ENCODE data around the gene GDF11.

GDF11 gene

DNA sequence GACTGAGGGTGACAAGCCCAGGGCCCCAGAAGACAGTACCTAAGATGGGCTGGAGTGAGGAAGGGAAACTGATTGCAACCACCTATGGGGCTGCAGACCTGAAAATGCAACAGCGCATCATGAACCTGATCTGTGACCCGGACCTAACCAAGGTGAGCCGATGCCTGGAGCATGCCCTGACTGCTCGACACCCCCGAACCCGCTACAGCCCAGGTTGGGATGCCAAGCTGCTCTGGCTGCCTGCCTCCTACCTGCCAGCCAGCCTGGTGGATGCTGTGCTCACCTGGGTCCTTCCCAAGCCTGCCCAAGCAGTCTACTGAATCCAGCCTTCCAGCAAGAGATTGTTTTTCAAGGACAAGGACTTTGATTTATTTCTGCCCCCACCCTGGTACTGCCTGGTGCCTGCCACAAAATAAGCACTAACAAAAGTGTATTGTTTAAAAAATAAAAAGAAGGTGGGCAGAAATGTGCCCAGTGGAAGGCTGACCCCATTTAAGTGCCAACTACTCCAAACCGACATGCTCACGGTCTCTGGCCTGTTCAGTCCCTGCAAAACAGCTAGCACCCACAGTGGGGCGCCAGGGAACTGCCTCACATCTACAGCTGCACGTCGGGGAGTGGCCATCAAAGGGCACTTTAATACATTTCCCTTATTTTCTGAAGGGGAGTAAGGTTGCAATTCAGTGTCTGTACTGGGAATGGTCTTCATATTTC lies 18.5 kb upstream of the GDF11 start:
- DNase-seq, result peak; percentile 78

DNA sequence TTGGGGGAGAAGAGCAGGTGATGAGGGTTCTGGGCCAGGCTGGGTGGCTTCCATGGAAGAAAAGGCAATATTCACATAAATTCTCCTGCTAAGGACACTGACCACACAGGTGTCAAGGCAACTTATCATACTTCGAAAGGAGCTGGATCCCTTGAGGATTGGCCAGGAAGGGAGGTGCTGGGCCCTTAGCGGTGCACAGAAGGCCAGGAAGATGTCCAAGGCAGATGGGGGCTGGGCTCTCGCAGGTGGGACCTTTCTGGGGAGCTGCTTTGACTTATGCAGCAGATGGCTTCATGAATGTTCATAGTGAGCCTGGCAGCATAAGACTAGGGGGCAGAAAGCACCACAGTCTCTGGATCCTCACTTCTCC lies 18.0 kb upstream of the GDF11 start:
- DNase-seq, result no peak

DNA sequence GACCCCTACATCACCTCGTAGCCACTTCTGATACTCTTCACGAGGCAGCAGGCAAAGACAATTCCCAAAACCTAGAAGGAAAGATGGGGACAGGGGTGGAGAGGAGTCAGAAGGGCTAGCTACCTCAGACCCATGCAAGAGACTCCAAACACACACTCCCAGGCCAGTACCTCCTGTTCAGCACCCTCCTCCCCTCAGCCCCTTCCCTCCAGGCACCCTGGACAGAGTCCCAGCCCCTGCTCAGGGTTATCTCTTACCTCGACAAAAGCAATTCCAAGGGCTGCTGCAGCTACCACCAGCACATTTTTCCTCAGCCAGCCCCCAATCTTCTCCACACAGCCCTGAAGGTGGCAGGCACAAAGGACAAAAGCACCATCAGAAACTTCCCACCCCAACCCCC lies 17.4 kb upstream of the GDF11 start:
- no peak for DNase-seq

DNA sequence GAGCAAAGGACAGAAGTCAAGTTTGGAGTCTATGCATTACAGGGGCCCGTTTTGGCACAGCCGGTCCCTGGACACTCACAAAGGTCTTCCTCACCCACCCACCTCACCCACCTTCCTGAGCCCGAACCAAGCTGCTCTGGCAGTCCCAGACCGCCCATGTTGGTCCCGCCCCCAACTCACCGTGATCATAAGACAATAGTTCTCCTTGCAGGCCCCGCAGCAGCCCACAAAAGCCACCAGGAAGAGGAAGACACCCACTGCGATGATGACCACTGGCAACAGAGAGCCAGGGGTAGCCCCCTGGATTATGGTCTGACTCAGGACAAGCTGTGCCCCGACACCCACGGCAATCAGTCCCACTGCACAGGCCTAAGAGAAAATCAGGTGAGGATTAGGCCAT lies 16.0 kb upstream of the GDF11 start:
- no peak for DNase-seq

DNA sequence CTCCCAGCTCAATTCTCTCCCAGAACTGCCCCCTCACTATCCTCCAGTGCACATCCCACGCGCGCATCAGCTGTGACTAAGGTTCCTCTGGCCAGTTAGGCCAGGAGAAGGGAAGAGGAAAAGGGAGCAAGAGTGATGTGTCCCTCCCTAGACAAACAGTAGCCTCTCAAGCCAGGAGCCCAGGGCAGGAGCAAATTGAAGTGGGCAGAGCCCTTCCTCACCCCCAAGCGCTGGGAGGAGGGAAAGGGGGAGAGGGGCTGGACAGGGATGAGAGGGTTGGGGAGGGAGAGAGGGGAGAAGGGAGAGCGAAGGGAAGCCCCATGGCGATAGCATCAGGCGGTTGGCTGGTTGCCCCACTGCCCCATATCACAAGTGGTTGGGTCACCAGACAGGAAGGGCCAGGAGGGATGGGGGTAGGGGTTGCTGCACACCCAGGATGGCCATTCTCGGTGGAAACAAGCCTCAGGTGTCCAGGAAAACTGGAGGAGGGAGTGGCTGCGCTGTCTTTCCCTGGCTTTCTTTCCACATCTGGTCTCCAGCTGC lies 15.2 kb upstream of the GDF11 start:
- no peak for DNase-seq

DNA sequence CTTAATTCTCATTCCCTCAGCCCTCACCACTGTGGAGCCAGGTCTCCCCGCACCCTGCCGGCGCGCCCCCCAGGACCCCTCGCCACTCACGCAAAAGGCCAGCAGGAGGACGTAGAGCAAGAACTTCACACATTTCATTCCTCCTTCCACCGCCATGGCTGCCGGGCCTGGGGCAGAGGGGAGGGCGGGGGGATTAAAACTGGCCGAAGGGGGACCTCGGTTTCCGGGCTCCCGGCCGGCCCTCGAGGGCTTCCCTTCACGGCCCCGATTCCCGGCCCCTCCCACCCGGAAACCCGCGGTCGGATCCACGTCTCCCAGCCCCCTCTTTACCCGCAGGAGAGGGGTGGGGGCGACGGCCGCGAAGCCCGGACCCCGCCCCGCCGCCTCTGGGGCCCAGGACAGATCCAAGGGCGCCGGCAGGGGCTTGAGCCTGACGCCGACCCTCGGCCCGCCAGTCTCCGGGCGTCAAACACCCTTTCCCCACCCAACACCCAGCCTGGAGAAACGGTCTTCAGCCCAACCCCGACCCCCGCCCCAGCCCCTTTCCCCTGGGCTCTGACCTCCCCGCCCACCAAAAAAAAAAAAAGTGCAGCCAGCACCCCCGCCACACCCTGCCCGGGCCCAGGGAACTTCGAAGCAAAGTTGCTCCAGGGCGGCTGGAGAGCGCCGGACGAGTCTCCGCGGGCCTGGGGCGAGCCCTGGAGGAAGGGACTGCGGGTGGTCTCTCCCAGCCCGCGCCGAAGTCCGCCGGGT lies 14.6 kb upstream of the GDF11 start:
- DNase-seq, result peak; percentile 73

DNA sequence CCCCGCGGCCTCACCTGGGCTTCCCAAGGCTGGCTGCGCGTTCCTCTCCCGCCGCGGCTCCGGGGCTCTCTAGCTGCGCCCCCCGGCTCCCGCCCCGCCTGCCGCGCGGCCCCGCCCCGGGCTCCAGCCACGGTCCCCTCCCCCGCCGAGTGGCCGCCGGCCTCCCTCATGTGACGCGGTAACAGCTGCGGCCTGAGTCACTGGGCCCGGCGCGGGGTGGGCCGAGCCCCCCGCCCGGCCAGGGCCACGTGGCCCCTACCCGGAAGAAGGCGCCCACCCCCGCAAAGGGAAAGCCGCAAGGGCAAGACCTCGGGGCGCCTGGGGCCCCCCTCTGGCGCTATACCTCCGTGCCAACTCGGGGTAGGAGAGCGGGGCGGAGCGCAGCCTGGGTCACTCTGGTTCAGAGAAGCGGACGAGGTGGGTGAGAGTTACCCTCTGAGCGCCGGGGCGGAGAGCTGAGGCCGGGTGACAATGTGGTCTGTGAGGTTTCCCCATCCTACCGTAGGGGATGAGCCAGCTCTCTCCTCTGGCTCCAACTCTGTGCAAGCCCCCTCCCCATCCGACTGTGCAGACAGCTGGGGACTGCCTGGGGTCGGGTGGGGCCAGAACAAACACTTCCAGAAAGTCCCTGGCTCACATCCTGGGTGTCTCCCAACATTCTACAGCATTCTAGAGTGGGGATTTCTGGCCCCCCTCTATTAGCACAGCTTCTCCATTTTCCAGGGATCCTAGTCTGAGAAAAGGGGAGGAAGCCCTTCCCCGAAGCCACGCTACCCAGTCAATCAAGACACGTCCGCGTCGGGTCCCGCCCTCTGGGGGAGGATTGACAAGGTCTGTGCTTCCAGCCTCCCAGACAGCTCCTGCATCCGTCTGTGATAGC lies 13.7 kb upstream of the GDF11 start, which contains the start of gene CD63:
TSS of gene CD63 (minus strand) at position 71 of the 880 bp plus-strand sequence. CDS start 668 bp downstream, outside the sequence.
- peak; percentile 91 for DNase-seq

DNA sequence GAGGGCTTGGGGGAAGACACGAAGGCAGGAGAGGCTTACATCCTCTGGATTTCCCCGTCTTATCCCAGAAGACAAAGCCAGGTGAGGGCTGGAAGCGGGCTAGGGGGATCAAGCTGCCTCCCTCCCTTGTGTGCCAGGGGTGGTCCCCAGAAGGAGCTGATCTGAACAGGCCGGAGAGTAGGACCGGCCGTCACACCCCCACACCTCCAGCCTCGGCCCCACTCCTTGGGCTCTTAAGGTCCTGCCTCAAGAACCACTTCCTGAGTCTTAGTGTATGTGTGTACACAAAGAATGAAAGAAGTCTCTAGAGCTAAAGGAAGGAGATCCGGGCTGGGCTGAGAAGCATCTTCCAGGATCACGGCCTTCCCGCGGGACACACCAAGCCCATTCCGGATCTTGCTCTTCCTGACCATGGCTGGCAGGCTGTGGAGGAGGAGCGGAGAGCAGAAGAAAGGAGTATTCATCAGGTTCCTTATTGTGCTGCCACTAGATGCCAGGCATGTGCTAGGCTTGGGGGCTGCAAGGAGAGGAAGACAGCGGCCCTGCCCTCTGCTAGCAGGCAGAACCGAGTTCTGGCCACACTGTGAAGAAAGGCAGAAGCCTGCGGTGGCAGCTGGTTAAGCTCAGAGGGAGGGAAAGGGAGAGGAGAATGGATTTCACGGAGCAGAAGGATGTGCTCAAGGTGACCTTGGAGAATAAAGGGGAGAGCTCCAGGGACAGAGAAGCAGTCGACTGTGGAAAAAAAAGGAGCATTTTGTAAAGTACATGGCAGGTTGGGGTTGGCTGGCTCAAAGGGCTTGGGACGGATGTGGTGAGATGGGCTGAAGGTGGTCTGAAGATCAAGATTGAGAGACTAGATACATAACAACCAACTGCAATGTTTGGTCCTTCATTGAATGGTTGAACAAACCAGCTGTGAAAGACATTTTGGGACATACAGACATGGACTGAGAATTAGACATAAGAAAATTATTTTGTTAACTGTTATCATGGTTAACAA lies 12.8 kb upstream of the GDF11 start:
- DNase-seq, result peak; percentile 75

DNA sequence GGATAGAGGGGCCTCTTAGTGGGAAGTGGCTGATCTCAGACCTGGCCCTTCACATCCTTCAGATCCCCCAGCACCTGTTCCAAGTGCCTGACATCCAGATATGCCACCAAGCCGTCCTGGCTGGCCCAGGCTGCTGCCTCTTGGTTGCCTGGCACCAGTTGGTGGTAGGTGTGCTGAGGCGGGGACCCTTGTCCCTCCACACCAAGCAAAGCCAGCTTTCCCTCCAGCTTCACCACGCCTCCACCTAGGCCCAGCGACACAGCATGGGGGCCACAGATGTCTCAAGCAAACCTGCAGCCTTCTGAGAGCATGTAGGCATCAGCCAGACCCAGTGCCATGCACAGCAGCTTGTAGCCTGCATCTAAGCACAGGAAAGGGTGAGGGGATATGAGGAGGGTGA lies 10.6 kb upstream of the GDF11 start:
- DNase-seq, result no peak

DNA sequence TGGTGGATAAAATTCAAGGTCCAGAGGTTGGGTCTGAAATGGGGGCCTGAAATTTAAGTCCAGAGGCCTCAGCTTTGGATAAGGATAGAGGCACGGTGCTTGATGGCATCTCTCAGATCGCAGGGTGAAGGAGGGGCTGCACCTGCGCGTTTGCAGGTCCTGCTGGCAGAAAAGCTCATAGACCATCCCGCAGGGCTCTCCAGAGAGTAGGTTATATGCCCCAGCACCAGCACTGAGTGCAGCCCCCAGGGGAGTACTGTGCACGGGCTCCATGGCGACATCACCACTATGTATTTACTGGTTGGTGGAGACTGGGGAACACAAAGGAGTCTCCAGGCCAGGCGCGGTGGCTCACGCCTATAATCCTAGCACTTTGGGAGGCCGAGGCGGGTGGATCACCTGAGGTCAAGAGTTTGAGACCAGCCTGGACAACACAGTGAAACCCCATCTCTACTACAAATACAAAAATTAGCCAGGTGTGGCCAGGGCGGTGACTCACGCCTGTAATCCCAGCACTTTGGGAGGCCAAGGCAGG lies 9.8 kb upstream of the GDF11 start:
- DNase-seq, result no peak

DNA sequence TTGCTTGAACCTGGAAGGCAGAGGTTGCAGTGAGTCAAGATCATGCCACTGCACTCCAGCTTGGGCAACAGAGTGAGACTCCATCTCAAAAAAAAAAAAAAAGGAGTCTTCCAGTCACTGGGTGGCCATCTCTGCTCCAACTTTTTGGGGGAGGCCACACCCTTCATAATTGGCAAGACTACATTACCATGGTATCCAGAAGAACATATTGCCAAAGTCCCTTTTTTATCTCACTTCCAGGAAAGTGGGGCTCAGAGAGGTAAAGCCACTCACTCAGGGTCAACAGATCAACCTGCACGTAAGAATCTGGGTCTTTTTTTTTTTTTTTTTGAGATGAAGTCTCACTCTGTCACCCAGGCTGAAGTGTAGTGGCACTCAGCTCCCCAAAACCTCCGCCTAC lies 9.1 kb upstream of the GDF11 start:
- no peak for DNase-seq

DNA sequence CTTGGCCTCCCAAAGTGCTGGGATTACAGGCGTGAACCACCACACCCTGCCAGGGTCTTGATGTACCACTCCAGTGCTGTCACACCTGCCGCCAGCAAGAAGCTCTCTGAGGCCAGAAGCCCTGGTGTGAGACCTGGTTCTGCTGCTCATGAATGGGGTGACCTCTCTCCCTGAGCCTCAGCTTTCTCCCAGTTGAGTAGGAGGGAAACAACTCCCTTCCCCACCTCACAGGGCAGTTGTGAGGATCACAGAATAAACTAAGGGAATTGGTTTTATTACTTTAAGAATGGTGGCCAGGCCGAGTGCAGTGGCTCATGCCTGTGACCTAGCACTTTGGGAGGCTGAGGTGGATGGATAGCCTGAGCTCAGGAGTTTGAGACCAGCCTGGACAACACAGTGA lies 8.3 kb upstream of the GDF11 start:
- no peak for DNase-seq

DNA sequence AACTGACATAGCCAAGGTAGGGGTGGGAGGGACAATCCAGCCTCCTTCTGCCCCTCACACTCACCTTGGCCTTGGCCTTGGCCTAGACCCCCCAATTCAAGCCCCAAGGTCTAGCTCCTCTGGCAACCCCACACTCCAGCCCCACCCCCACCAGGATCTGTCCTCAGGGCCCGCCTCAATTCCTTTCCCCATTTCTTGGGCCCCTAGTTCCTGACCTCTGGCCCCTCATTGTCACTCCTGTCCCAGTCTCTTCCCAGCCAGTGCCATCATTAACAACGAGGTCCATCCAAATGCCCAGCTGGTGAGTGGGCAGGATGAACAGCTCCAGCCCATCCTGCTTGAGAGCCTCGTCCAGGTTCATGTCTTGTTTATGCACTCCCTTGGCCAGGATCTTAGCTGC lies 6.8 kb upstream of the GDF11 start:
- no peak for DNase-seq

DNA sequence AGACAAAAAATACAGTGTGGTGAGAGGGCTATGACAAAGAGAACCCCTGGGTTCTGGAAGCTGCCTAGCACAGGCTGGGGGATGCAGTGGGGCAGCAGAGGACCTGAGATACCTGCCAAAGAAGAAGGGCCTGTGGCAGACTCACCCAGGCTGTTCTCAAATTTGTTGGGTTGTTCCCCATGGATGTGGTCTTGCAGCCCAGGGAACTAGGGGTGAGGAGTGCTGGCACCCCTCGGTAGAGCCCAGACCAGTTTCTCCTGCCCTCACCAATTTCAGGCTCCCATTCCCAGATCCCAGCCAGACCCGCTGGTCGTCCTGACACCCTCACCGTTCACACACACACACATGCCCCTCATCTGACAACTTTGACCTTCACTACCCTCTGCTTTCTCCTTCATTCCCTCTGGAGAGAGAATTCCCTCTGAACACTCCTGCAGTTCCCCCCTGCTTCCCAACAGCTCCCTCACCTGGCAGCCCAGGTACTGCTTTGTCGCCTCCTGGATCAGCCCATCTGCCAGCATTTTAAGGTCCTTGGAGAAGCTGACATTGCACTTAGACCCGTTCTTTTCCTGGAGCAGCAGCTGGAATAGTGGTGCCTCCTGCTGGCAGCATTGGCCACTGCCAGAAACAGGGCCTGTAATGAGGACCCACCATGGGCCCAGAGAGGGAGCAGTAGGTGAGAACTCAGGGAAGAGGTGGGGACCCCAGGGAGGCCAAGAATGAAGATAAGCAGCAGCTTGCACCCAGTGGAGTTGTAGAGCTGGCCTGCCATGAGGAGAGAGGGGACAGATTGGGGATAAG lies 5.9 kb upstream of the GDF11 start:
- peak; percentile 76 for DNase-seq

DNA sequence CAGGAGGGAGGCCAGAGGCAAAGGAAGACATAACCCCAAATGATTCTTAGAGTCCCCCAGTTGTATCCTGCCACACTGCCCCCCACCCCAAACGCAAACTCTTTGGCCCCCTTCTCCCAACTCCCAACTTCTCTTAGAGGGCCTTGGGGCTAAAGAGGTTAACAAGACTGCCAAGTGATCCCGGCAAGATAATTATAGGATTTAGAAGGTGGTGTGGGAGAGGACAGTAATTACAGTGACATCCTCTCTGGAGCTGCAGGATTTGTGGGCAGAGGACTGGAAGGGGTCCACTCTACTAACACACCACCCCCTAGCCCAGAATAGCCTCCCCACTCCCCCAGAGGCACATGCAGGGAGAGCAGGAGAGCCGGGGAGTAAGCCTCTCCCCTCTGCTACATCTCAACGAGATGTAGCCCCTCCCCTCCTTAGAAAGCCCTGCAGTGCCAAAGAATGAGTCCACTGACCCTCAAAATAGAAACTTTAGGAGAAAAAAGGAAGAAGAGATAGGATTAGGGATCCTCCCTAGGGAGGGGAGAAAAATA lies 5.3 kb upstream of the GDF11 start:
- DNase-seq, result no peak

DNA sequence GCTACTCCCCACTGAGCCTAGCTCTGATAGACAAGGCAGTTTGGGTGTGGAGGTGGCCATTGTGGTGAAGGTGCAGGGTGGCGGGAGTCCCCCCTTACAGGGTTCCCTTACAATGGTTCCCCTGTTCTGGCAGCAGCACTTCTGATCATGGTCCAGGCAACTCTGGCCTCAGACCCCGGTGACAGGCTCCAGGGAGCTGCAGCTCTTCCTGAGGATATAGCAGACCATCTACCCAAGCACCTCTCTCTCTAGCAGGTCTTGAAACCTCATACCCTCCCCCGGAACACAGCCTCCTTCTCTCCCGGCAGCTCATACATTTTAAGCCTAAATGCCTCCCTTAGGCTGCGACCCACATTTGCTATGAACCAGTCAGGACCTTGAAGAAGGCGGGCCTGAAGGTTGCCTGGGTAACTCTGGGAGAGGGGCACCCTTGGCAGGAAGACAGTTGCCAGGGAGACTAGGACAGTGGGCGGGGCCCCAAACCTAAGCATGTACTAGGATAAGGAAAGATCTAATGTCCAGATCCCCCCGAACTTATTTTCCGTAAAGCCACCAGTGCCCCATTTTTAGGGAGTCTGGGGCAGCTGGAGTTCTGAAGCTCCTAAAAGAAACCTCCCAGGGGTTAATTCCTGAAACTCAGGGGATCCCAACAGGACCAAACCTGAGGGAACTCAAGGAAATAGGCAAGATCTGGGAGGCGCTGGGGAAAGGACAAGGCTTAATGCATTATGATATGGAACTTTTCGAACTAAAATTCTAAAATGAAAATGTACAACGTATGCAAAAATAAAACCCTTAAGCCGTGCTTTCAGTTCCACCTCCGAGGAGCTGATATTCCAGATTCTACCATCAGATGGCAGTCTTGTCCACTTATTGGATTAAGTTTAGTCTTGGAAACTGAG lies 4.5 kb upstream of the GDF11 start:
- DNase-seq, result peak; percentile 87

DNA sequence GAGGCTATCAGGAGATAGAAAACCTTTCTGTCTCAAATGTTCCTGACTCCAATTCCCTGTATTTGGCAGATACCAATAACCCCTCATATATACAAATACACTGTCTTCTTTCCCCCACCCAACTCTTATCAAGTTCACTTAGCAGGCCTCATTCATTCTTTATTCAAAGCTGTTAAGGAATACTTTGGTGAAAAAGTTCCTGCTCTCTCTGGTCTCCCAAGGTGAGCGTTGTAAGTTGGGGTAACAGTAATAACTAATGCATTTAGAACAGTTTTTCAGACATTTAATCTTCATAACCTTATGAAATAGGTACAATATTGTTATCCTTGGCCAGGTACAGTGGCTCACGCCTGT lies 3.9 kb upstream of the GDF11 start:
- no peak for DNase-seq

DNA sequence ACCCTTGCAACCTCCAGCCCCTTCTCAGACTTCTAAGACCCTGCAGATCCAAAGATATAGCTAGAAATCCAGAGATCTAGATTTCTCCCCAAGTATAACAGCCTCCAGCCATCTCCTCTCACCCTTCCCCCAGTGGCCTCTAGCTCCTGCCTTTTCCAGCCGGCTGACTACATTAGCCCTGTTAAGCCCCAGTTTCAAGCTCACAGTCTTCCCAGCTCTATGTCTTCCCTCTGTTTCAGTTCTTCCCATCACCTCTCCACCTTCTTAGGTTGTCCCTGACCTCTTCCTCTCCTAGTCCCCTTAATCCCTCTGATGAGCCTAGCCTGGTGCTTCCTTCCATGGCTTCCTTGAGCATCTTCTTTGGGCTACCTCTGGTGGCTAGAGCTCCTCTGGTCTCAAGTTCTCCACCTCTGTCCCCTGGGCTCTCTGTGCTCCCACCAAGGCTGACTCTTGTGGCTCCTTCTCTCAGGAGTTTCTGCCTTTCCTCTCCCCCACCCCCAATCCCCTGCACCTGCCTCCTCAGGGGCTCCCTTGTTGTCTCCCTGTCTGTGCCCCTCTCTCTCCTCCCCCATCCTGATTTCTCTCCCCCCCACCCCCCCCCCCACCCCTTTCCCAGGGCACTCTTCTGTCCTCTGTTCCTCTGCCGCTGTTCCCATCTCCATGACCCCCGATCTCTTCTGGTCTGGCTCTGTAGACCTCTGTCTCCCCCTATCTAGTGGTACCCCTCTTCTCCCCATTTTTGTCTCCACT lies 816 bp upstream of the GDF11 start:
- no peak for DNase-seq
